Naive B cell (primary cell): ENCODE data around the gene HERPUD1. TPM values are rescaled to one million over a fixed set of nuclear protein-coding genes. Genes with fewer than 3 reads are reported as not detected.
"Not testable (repeated sequence)": the region's sequence is repeated elsewhere in the genome, so short reads cannot be mapped to it uniquely, and the experiment has no call there.

Experiments used
- ATAC-seq, 2 donors: fragments of 150-1000 bp; cut with Tn5 transposase; 2 replicates each; pipeline ENCODE4 v1.10.0; 2021; ENCODE audit warnings: low read depth in 2 of 2, mild to moderate bottlenecking in 2 of 2, moderate library complexity in 2 of 2
- DNase-seq: peaks from one replicate; pipeline ENCODE4 v3.0.0; 2022
- H3K27ac Mint-ChIP-seq, 6 donors: one replicate each; pipeline ENCODE4 v1.8.0; 2020 to 2022; ENCODE audit warnings: mild to moderate bottlenecking in 6 of 6, mixed read lengths in 6 of 6, moderate library complexity in 5 of 6, inconsistent platforms in 2 of 6
- H3K27me3 Mint-ChIP-seq, 3 donors: one replicate each; pipeline ENCODE4 v1.8.0; 2021 to 2022; ENCODE audit warnings: mixed read lengths in 3 of 3, mild to moderate bottlenecking in 1 of 3
- H3K36me3 Mint-ChIP-seq, 2 donors: one replicate each; pipeline ENCODE4 v1.8.0; 2020 to 2022; ENCODE audit warnings: mixed read lengths in 2 of 2, inconsistent platforms in 1 of 2, mild to moderate bottlenecking in 1 of 2
- H3K4me1 Mint-ChIP-seq, 3 donors: one replicate each; pipeline ENCODE4 v1.8.0; 2020 to 2022; ENCODE audit warnings: mixed read lengths in 3 of 3, inconsistent platforms in 1 of 3, mild to moderate bottlenecking in 1 of 3, moderate library complexity in 1 of 3
- H3K4me3 Mint-ChIP-seq, 8 donors: one replicate each; pipeline ENCODE4 v1.8.0; 2020 to 2022; ENCODE audit warnings: mild to moderate bottlenecking in 8 of 8, mixed read lengths in 8 of 8, moderate library complexity in 8 of 8, inconsistent platforms in 2 of 8
- H3K9me3 Mint-ChIP-seq, 7 donors: one replicate each; pipeline ENCODE4 v1.8.0; 2020 to 2022; ENCODE audit warnings: mixed read lengths in 7 of 7, mild to moderate bottlenecking in 5 of 7, inconsistent platforms in 2 of 7, moderate library complexity in 1 of 7
- polyA plus RNA-seq, 6 donors: library from polyadenylated mRNA; unstranded; fragments of 300-500 nt; fragmentation: Illumina TruSeq; gene quantifications; one replicate each; pipeline ENCODE4 v1.2.3, GENCODE V29; 2021; ENCODE audit warnings: low read depth in 6 of 6

Gene HERPUD1, protein sequence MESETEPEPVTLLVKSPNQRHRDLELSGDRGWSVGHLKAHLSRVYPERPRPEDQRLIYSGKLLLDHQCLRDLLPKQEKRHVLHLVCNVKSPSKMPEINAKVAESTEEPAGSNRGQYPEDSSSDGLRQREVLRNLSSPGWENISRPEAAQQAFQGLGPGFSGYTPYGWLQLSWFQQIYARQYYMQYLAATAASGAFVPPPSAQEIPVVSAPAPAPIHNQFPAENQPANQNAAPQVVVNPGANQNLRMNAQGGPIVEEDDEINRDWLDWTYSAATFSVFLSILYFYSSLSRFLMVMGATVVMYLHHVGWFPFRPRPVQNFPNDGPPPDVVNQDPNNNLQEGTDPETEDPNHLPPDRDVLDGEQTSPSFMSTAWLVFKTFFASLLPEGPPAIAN
- polyA plus RNA-seq: 1,000 to 10,000 TPM in 1 of 6 donors, 100 to 1,000 TPM in 5; 235 to 1,138 (median 264) TPM

GRCh38 chr16:56931892-56932720 lies at the start of gene HERPUD1:
TSS of gene HERPUD1 (plus strand) at chr16:56932142. CDS start at chr16:56932245, 103 bp downstream.
- peaks cover 35 to 86% (median 55%) of the 10 kb centered on the region in 3 donors for H3K4me1 Mint-ChIP-seq

DNA sequence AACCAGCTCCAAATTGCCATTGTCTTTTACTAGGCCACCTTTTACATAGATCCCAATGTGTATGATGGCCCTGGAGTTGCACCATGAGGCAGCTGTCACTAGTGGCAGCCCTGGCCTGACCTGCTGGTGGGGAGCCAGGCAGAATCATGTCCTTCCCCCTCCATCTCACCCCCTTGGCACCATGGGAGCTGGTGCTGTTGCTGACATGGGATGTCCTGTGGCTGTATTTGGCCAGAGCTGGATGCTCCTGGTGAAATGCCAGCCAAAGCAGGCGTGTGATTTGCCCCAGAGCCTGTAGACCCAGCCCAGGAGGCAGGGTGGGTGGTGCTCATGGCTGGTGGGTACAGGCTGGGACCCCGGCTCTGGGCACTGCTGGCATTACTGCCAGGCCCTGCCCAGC lies 48.4 kb upstream of the HERPUD1 start:
- Mint-ChIP-seq H3K9me3 (no peaks in the 10 kb centered on the region), H3K27me3 (no peaks in the 10 kb centered on the region), H3K4me1 (peaks cover 9 to 11% (median 11%) of the 10 kb centered on the region in 3 donors), H3K36me3 (no peaks in the 10 kb centered on the region), H3K27ac (peak overlapping the region in 2 of 6 donors; percentile 20 to 69), H3K4me3 (no peak overlapping the region)
- ATAC-seq (no peak), DNase-seq (no peak)

More at GRCh38 chr16:56931892-56932720, at the start of gene HERPUD1:
- Mint-ChIP-seq H3K27me3 (no peaks in the 10 kb centered on the region), H3K27ac (peak within 1 kb of the TSS; percentile 98 to 99 (median 99)), H3K4me3 (peak within 1 kb of the TSS; percentile 96 to 100 (median 98)), H3K9me3 (no peaks in the 10 kb centered on the region), H3K36me3 (peaks cover 8 to 19% of the 10 kb centered on the region in 2 donors)
- DNase-seq: peak; percentile 99
- peak; percentile 79 to 82 for ATAC-seq

GRCh38 chr16:56884026-56884582 lies 47.8 kb upstream of the HERPUD1 start:
- Mint-ChIP-seq H3K4me1 (peaks cover 14 to 17% (median 16%) of the 10 kb centered on the region in 3 donors), H3K27ac (peak overlapping the region in 2 of 6 donors; percentile 20 to 69)
- ATAC-seq: no peak

DNA sequence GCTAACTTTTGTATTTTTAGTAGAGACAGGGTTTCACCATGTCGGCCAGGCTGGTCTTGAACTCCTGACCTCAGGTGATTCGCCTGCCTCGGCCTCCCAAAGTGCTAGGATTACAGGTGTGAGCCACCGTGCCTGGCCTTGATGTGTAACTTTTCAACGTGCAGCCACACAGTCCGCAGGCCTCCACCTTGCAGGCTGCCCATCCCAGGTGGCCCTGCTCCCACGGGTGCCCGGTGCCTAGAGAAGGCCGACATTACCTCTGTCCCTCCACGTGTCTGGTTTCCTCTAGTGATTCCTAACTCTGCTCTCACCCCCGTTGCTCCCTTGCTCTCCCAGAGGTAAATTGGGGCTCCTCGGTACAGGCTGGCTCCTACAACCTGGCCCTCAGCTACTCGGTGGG lies 47.0 kb upstream of the HERPUD1 start:
- not testable (repeated sequence) for ATAC-seq, H3K9me3 Mint-ChIP-seq, H3K27me3 Mint-ChIP-seq, DNase-seq, H3K36me3 Mint-ChIP-seq, H3K4me3 Mint-ChIP-seq
- Mint-ChIP-seq H3K4me1 (peaks cover 15 to 25% (median 24%) of the 10 kb centered on the region in 3 donors), H3K27ac (peak overlapping the region in 1 of 6 donors; percentile 85)

More at GRCh38 chr16:56884026-56884582, 47.8 kb upstream of the HERPUD1 start:
- Mint-ChIP-seq H3K27me3 (no peaks in the 10 kb centered on the region), H3K4me3 (no peak overlapping the region), H3K36me3 (no peaks in the 10 kb centered on the region), H3K9me3 (no peaks in the 10 kb centered on the region)
- no peak for DNase-seq

- DNase-seq (no peak), ATAC-seq (no peak)
- Mint-ChIP-seq H3K27ac (peak overlapping the region in 2 of 6 donors; percentile 26 to 56), H3K36me3 (no peaks in the 10 kb centered on the region), H3K27me3 (no peaks in the 10 kb centered on the region), H3K4me3 (no peak overlapping the region), H3K9me3 (no peaks in the 10 kb centered on the region), H3K4me1 (peaks cover 15 to 28% (median 25%) of the 10 kb centered on the region in 3 donors)
These were observed 46.3 kb upstream of the HERPUD1 start for GRCh38 chr16:56885446-56886162.

GRCh38 chr16:56886296-56886695 lies 45.6 kb upstream of the HERPUD1 start:
- peaks cover 15 to 28% (median 24%) of the 10 kb centered on the region in 3 donors for H3K4me1 Mint-ChIP-seq

DNA sequence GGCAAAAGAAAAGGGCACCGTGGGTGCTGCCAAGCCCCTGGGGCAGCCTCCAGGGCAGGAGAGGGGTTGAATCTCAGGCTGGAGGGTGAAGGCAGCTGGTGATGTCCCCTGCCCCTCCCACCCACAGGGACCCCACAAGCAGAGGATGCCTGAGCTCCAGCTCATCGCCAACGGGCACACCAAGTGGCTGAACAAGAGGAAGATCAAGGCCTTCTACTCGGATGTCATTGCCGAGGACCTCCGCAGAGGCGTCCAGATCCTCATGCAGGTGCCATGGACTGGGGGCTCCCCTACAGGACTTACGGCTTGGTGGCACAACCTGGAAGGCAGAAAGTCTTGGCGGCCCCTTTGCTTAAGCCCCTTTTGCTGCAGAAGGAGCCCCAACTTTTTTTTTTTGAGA lies 45.1 kb upstream of the HERPUD1 start:
- no peak overlapping the region for H3K27ac Mint-ChIP-seq

More at GRCh38 chr16:56886296-56886695, 45.6 kb upstream of the HERPUD1 start:
- Mint-ChIP-seq H3K27ac (no peak overlapping the region), H3K4me3 (no peak overlapping the region), H3K27me3 (no peaks in the 10 kb centered on the region), H3K36me3 (no peaks in the 10 kb centered on the region), H3K9me3 (no peaks in the 10 kb centered on the region)
- no peak for ATAC-seq
- DNase-seq: no peak

GRCh38 chr16:56888806-56889205 lies 43.1 kb upstream of the HERPUD1 start:
- no peaks in the 10 kb centered on the region for H3K27me3 Mint-ChIP-seq

More for the DNA sequence above, 45.1 kb upstream of the HERPUD1 start:
- ATAC-seq (no peak), DNase-seq (no peak)
- no peaks in the 10 kb centered on the region for H3K36me3 Mint-ChIP-seq
- peaks cover 18 to 25% (median 23%) of the 10 kb centered on the region in 3 donors for H3K4me1 Mint-ChIP-seq
- no peak overlapping the region for H3K4me3 Mint-ChIP-seq
- no peaks in the 10 kb centered on the region for H3K27me3 Mint-ChIP-seq
- no peaks in the 10 kb centered on the region for H3K9me3 Mint-ChIP-seq

DNA sequence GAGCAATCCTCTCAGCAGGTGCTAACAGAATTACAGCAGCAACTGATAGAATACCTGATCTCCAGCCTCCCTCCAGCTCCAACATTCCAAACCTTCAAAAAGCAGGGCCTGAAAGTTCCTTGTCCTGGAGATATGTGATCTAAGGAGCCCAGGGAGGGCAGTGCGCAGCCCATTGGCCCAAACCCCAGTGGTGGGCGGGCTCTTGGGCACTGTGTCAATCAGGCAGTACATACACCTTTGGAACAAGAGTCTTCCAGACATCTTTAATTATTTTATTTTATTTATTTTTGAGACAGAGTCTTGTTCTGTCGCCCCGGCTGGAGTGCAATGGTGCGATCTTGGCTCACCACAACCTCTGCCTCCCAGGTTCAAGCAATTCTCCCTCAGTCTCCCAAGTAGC lies 42.7 kb upstream of the HERPUD1 start:
- no peaks in the 10 kb centered on the region for H3K36me3 Mint-ChIP-seq
- DNase-seq: no peak
- peaks cover 19 to 25% (median 23%) of the 10 kb centered on the region in 3 donors for H3K4me1 Mint-ChIP-seq
- peak overlapping the region in 3 of 8 donors; percentile 26 to 81 (median 39) for H3K4me3 Mint-ChIP-seq
- H3K27me3 Mint-ChIP-seq: no peaks in the 10 kb centered on the region
- H3K9me3 Mint-ChIP-seq: peaks cover 0 to 2% (median 0%) of the 10 kb centered on the region in 7 donors
- ATAC-seq: peak; percentile 35
- H3K27ac Mint-ChIP-seq: peak overlapping the region in 5 of 6 donors; percentile 64 to 80 (median 76)

More at GRCh38 chr16:56888806-56889205, 43.1 kb upstream of the HERPUD1 start:
- ATAC-seq: peak; percentile 94 to 95
- Mint-ChIP-seq H3K4me1 (peaks cover 19 to 25% (median 23%) of the 10 kb centered on the region in 3 donors), H3K27ac (peak overlapping the region; percentile 28 to 81 (median 68)), H3K36me3 (no peaks in the 10 kb centered on the region), H3K9me3 (peaks cover 0 to 2% (median 0%) of the 10 kb centered on the region in 7 donors), H3K4me3 (peak overlapping the region in 5 of 8 donors; percentile 23 to 81 (median 47))
- DNase-seq: peak; percentile 63

GRCh38 chr16:56891685-56892084 lies 40.3 kb upstream of the HERPUD1 start:
- Mint-ChIP-seq H3K27me3 (no peaks in the 10 kb centered on the region), H3K36me3 (no peaks in the 10 kb centered on the region), H3K4me3 (no peak overlapping the region), H3K4me1 (peaks cover 16 to 28% (median 25%) of the 10 kb centered on the region in 3 donors), H3K9me3 (peaks cover 0 to 2% (median 0%) of the 10 kb centered on the region in 7 donors), H3K27ac (no peak overlapping the region)
- ATAC-seq: no peak
- no peak for DNase-seq

- Mint-ChIP-seq H3K27ac (no peak overlapping the region), H3K27me3 (no peaks in the 10 kb centered on the region), H3K4me1 (peaks cover 19 to 31% (median 29%) of the 10 kb centered on the region in 3 donors), H3K4me3 (no peak overlapping the region), H3K36me3 (no peaks in the 10 kb centered on the region), H3K9me3 (peaks cover 0 to 2% (median 0%) of the 10 kb centered on the region in 7 donors)
- no peak for ATAC-seq
- DNase-seq: no peak
These were observed 39.2 kb upstream of the HERPUD1 start for GRCh38 chr16:56892705-56893104.

DNA sequence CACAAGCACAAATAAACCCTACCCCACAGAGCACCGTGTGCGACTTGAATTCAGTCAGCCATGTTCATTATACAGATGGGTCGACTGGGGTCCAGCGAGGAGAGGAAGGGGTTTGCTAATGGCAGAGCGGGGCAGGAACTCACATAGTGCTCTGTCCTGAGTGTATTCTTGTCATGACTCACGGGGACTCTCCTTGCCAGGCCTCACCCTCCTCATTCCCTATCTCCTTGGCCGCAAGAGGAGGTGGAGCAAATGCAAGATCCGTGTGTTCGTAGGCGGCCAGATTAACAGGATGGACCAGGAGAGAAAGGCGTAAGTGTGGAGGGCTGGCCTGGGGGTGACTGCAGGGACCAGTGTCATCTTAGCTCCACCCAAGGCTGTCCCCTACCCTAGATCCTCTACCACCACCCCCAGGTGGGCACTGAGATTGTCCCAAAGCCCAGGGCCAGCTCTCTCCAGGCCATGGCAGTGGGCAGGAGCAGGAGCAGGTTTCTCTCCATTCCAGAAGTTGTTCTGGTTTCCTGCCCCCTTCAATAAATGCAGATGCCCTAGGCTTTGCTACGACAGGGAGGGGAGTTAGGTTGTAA lies 37.5 kb upstream of the HERPUD1 start:
- no peak overlapping the region for H3K27ac Mint-ChIP-seq
- H3K4me1 Mint-ChIP-seq: peaks cover 12 to 32% (median 28%) of the 10 kb centered on the region in 3 donors
- ATAC-seq (no peak), DNase-seq (no peak)
- H3K4me3 Mint-ChIP-seq: no peak overlapping the region
- H3K36me3 Mint-ChIP-seq: no peaks in the 10 kb centered on the region
- H3K27me3 Mint-ChIP-seq: no peaks in the 10 kb centered on the region
- H3K9me3 Mint-ChIP-seq: peaks cover 0 to 2% (median 0%) of the 10 kb centered on the region in 7 donors
